Measurements from ENCODE around the gene GBX2.

DNA sequence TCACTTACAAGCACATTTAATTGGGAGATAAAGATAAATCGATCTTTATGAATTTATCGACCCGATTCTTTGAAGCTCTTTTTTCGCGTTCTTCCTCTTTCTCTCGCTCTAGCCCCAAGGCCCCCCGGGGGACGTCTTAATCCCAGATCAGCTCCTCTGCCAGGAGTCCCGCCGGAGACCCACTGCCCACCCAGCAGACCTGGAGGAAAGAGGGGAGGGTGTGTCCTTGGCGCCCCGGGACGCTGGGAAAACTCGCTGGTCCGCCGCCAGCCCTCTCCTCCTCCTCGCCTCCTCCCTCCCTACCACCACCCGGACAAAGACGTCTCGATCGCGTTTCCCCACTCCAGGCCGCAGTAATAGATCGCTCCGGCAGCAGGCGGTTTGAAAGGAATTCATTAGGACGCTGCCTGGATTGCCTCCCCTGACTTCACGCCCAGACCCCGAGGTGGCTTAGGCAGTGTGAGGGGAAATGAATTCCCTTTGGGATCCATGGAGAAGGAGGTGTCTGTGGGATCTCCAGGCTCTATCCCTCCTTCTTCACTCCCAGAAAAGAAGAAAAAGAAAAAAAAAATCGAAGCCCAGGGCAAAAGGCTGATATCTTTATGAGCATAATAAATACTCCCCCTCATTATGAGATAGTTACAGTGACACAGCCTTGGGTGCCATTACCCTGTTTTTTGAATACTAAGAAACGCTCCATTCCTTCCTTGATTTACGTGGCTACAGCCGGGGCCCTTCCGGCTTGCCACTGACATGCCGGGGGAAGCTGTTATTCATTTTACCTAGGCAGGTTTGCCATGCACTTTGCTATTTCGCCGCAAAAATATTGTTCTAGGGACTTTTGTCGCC, 1.8 kb upstream of the GBX2 start:
- TF ChIP-seq POLR2A (IDR thresholded peaks at IDR 0.05), result no peak
- no peak for TF ChIP-seq CTCF (IDR thresholded peaks at IDR 0.05)
